ENCODE results near the gene IL17B. TPM values are rescaled to one million over a fixed set of nuclear protein-coding genes. Genes with fewer than 3 reads are reported as not detected.

Gene IL17B, protein sequence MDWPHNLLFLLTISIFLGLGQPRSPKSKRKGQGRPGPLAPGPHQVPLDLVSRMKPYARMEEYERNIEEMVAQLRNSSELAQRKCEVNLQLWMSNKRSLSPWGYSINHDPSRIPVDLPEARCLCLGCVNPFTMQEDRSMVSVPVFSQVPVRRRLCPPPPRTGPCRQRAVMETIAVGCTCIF
- total RNA-seq: not detected

DNA sequence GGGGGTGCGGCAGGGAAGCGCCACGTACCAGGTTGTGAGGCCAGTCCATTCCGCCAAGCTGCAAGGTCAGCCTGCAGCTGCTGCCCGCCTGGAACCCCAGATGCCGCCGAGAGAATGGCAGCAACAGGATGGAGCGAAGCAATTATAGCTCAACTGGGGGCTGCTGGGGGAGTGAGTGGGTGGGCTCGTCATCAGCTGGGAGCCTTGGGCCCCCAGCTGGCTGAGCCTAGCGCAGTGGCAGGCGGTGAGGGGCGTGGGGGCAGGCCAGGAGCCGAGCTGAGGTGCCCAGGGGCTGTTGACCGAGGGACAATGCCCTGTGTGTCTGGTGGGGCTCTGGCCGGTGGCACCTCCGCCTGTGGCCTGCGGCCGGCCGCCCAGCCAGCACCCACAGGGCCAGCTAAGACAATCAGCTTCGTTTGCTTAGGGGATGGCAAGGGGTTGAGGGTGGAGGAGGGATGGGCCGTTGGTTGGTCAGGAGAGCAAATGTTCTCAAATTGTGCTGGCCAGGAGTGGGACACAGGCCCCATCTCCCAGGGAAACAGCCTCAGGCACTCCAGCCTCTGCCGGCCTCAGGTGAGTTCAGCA lies at the start of gene IL17B:
Gene IL17B (minus strand): TSS at position 116 of the 585 bp plus-strand sequence. CDS start 67 bp downstream, at position 49.
- H3K9me3 Mint-ChIP-seq: no peaks in the 10 kb centered on the region
- no peak within 1 kb of the TSS for H3K4me3 Mint-ChIP-seq
- no peaks in the 10 kb centered on the region for H3K27me3 Mint-ChIP-seq
- H3K4me1 Mint-ChIP-seq: peaks cover 2% of the 10 kb centered on the region
- H3K27ac Mint-ChIP-seq: no peak within 1 kb of the TSS
- H3K36me3 Mint-ChIP-seq: no peaks in the 10 kb centered on the region
- ATAC-seq (ENCODE audit: low read depth): no peak
- POLR2A ChIA-PET: no interaction called here
- DNase-seq: no peak

DNA sequence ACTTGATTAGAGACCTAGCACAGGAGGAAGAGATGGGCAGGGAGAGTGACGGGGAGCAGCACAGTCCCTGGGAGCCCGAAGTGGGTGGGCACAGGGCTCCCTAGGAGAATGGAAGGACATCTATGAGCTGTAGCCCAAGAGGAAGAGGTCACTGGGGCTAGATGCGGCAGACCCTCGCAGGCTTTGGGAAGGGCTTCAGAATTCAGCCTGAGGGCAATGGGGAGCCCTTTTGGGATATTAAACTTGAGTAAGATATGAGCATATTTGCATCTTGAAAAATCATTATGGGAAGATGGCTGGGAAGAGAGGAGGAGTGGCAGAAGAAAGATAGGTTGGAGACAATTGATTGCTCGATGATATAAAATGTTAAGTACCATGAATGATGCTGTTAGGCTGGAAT lies 48.9 kb upstream of the IL17B start:
- POLR2A ChIA-PET: no interaction called here
- H3K4me3 Mint-ChIP-seq: no peak overlapping the region
- DNase-seq (no peak), ATAC-seq (ENCODE audit: low read depth) (no peak)
- H3K27ac Mint-ChIP-seq: no peak overlapping the region
- H3K36me3 Mint-ChIP-seq: no peaks in the 10 kb centered on the region
- peaks cover 35% of the 10 kb centered on the region for H3K4me1 Mint-ChIP-seq
- H3K9me3 Mint-ChIP-seq: peaks cover 2% of the 10 kb centered on the region
- H3K27me3 Mint-ChIP-seq: no peaks in the 10 kb centered on the region

DNA sequence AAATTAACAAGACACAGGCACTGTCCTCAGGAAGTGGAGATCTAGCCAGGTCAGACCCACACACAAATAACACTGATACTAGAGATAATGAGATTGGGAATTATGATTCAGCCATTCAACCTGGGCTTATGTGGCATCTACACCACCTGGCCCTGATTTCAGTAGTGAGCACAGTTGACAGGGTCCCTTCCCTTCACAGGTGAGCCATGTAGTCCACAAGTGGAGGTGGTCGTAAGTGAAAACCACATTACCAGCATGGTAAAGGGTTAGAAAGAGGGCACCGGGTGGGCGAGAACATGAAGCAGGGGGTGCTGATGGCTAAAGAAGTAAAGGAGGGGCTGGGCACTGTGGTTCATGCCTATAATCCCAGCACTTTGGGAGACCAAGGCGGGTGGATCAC lies 48.3 kb upstream of the IL17B start:
- no peaks in the 10 kb centered on the region for H3K27me3 Mint-ChIP-seq
- ATAC-seq (ENCODE audit: low read depth) (no peak), DNase-seq (no peak)
- H3K4me1 Mint-ChIP-seq: peaks cover 29% of the 10 kb centered on the region
- H3K36me3 Mint-ChIP-seq: no peaks in the 10 kb centered on the region
- no peak overlapping the region for H3K27ac Mint-ChIP-seq
- peaks cover 2% of the 10 kb centered on the region for H3K9me3 Mint-ChIP-seq
- POLR2A ChIA-PET: no interaction called here
- H3K4me3 Mint-ChIP-seq: no peak overlapping the region

- ATAC-seq (ENCODE audit: low read depth) (no peak), DNase-seq (no peak)
- Mint-ChIP-seq H3K36me3 (no peaks in the 10 kb centered on the region), H3K4me1 (peaks cover 31% of the 10 kb centered on the region), H3K27ac (no peak overlapping the region), H3K27me3 (no peaks in the 10 kb centered on the region), H3K4me3 (no peak overlapping the region), H3K9me3 (peaks cover 2% of the 10 kb centered on the region)
- POLR2A ChIA-PET: no interaction called here
Measured at GRCh38 chr5:149426931-149427330, 47.8 kb upstream of the IL17B start.

DNA sequence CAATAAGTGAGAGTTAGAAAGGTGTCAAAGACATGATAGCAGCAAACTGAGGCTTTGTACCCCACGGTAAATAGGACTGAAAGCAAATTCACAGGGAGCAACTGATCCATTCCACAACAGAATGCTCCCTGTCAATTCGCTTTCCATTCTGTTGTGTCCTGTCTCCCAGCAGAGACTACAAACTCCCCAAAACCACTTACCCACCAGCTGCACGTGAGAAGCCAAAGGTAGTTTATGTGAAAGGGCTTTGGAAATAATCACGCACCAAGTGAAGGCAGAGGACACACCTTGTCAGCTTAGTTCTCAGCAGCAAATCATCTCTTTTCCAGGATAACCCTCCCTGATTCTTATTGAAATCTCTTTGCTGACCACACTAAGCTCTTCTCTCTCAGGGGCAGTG lies 46.6 kb upstream of the IL17B start:
- POLR2A ChIA-PET: no interaction called here
- ATAC-seq (ENCODE audit: low read depth) (no peak), DNase-seq (no peak)
- Mint-ChIP-seq H3K27ac (no peak overlapping the region), H3K4me3 (no peak overlapping the region), H3K36me3 (no peaks in the 10 kb centered on the region), H3K27me3 (no peaks in the 10 kb centered on the region), H3K4me1 (peaks cover 26% of the 10 kb centered on the region), H3K9me3 (peaks cover 2% of the 10 kb centered on the region)

- POLR2A ChIA-PET: no interaction called here
- ATAC-seq (ENCODE audit: low read depth): no peak
- peaks cover 2% of the 10 kb centered on the region for H3K9me3 Mint-ChIP-seq
- no peaks in the 10 kb centered on the region for H3K36me3 Mint-ChIP-seq
- H3K4me3 Mint-ChIP-seq: no peak overlapping the region
- no peaks in the 10 kb centered on the region for H3K27me3 Mint-ChIP-seq
- DNase-seq: no peak
- peaks cover 21% of the 10 kb centered on the region for H3K4me1 Mint-ChIP-seq
- H3K27ac Mint-ChIP-seq: no peak overlapping the region
Measured at GRCh38 chr5:149424371-149425315, 45.6 kb upstream of the IL17B start.

- Mint-ChIP-seq H3K4me3 (no peak overlapping the region), H3K27ac (no peak overlapping the region), H3K36me3 (no peaks in the 10 kb centered on the region), H3K4me1 (peaks cover 18% of the 10 kb centered on the region), H3K9me3 (no peaks in the 10 kb centered on the region), H3K27me3 (no peaks in the 10 kb centered on the region)
- POLR2A ChIA-PET: no interaction called here
- ATAC-seq (ENCODE audit: low read depth): no peak
- no peak for DNase-seq
Measured at GRCh38 chr5:149423794-149424268, 44.7 kb upstream of the IL17B start.

DNA sequence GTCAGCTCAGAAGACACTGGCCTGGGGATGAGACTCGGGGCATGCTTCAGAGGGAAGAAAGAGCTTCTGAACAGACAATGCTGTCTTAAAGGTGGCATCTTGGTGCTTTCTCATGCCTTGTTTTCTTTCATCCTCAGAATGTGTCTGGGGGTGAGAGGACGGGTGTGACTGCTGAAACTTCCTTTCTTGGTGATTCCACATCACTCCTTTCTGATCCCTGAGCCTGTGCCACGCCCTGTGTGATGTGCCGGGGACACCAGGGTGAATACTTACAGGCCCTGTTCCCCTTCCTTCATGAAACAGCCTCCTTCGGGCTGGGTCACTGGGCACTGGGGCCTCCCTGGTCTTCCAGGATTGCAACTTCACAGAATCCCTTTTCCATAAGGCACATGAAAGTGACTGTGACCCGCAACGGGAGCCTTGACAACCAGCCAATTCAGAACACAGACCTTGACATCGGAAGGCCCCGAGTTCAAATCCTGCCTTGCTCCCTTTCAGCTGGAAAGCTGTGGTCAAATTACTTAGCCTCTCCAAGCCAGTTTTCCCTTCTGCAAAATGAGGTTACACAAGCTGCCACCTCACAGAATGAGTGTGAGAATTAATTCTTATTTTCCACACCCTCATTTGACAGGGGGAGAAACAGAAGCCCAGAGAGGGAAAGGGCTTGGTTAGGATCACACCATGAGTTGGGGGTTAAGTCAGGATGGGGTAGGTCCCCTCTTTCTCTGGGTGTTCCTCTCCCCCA lies 44.1 kb upstream of the IL17B start:
- DNase-seq (no peak), ATAC-seq (ENCODE audit: low read depth) (no peak)
- no peaks in the 10 kb centered on the region for H3K9me3 Mint-ChIP-seq
- no peaks in the 10 kb centered on the region for H3K27me3 Mint-ChIP-seq
- no peak overlapping the region for H3K27ac Mint-ChIP-seq
- no peaks in the 10 kb centered on the region for H3K36me3 Mint-ChIP-seq
- H3K4me1 Mint-ChIP-seq: peaks cover 13% of the 10 kb centered on the region
- H3K4me3 Mint-ChIP-seq: no peak overlapping the region
- POLR2A ChIA-PET: no interaction called here

DNA sequence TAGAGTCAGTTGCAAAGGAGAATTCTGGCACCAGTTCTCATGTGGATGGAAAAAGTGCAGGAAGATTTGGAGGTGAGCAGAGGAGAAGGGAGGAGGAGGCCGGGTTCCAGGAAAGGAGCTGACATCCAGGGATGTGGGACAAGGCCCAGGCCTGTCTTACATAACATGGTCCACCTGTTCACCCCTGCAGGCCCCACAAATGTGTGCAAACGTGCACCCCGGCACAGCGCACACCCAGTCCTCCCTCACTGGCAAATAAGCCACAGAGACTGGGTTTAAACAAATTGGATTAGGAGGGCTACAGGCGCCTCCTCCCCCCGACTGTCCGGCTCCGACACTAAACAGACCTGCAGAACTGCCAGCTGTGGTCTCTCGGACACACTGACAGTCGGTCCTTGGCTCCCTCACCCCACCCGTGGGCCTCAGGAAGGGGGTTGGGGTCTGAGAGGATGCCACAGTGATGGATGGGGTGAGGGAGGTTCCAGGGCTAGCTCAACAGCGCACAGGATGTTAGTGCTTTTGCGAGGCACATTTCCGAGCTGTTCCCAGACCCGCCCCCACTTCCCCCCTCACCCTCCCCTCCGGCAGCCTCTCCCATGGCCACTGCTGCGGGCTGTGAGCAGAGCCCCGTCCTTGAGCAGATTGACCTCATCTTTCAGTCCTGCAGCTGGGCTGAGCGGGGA lies 43.4 kb upstream of the IL17B start:
- H3K36me3 Mint-ChIP-seq: no peaks in the 10 kb centered on the region
- ATAC-seq (ENCODE audit: low read depth) (peak; percentile 78), DNase-seq (no peak)
- H3K27me3 Mint-ChIP-seq: no peaks in the 10 kb centered on the region
- peaks cover 9% of the 10 kb centered on the region for H3K4me1 Mint-ChIP-seq
- H3K4me3 Mint-ChIP-seq: no peak overlapping the region
- POLR2A ChIA-PET: no interaction called here
- H3K27ac Mint-ChIP-seq: no peak overlapping the region
- no peaks in the 10 kb centered on the region for H3K9me3 Mint-ChIP-seq

DNA sequence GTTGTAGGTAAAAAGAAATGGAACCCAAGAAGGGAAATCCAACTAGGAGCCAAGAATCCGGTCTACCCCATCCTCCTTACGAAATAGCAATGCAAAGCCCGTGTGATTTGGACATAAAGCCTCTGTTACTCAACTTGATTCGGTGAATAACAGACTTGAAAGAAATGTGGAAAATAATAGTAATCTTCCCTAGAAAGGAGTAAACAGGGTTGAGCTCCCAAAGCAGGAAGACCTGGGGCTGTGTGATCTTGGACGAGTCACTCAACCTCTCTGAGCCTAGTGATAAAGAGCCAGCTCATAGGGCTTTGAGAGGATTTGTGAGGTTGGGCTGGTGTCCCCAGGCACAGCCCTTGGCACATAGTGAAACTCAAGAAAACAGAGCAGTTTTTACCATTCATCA lies 42.7 kb upstream of the IL17B start:
- Mint-ChIP-seq H3K27me3 (no peaks in the 10 kb centered on the region), H3K36me3 (no peaks in the 10 kb centered on the region), H3K9me3 (no peaks in the 10 kb centered on the region), H3K4me3 (no peak overlapping the region), H3K4me1 (peaks cover 6% of the 10 kb centered on the region), H3K27ac (no peak overlapping the region)
- ATAC-seq (ENCODE audit: low read depth): no peak
- POLR2A ChIA-PET: no interaction called here
- no peak for DNase-seq

DNA sequence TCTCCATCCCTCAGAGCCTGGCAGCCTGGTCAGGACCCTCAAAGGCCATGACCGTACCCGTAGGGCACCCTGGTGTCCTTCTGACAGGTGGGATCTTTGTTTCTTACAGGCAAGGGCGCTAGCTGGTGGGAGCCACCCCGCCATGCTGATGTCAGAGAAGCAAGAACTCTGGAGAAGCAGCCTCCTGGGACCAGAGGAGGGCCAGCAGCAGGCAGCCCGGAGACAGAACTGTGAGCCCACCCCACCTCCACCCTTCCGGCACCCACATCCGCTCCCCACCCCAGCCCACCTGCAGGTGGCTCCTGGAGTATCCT lies 42.2 kb upstream of the IL17B start:
- POLR2A ChIA-PET: no interaction called here
- H3K36me3 Mint-ChIP-seq: no peaks in the 10 kb centered on the region
- ATAC-seq (ENCODE audit: low read depth): no peak

GRCh38 chr5:149420545-149421371 lies 41.7 kb upstream of the IL17B start:
- H3K4me1 Mint-ChIP-seq: peaks cover 6% of the 10 kb centered on the region
- no peaks in the 10 kb centered on the region for H3K27me3 Mint-ChIP-seq
- H3K9me3 Mint-ChIP-seq: no peaks in the 10 kb centered on the region
- no peak overlapping the region for H3K27ac Mint-ChIP-seq
- H3K4me3 Mint-ChIP-seq: no peak overlapping the region
- no peak for DNase-seq
- ATAC-seq (ENCODE audit: low read depth): no peak
- H3K36me3 Mint-ChIP-seq: no peaks in the 10 kb centered on the region
- POLR2A ChIA-PET: no interaction called here

More for the DNA sequence above, 42.2 kb upstream of the IL17B start:
- no peak for DNase-seq
- Mint-ChIP-seq H3K4me3 (no peak overlapping the region), H3K27ac (no peak overlapping the region), H3K4me1 (peaks cover 6% of the 10 kb centered on the region), H3K27me3 (no peaks in the 10 kb centered on the region), H3K9me3 (no peaks in the 10 kb centered on the region)

Data from activated naive CD8-positive, alpha-beta T cell treated with anti-CD3 and anti-CD28 coated beads, Interleukin-2, amount 10 ng/mL, durations not matched to agents 7 days and 5 days (primary cell).